ENCODE results near the gene NCF2.
"Not testable (repeated sequence)": the region's sequence is repeated elsewhere in the genome, so short reads cannot be mapped to it uniquely, and the experiment has no call there.

NCF2 gene

GRCh38 chr1:183622884-183623785, 32.9 kb upstream of the NCF2 start:
- peaks cover 16% of the 10 kb centered on the region for H3K4me1 Mint-ChIP-seq
- peak overlapping the region; percentile 66 to 70 for H3K27ac Mint-ChIP-seq
- H3K27me3 Mint-ChIP-seq = no peaks in the 10 kb centered on the region
- H3K4me3 Mint-ChIP-seq = no peak overlapping the region
- ATAC-seq = peak; percentile 98
- H3K9me3 Mint-ChIP-seq = no peaks in the 10 kb centered on the region
- peak; percentile 27 to 55 for DNase-seq

- H3K27me3 Mint-ChIP-seq = no peaks in the 10 kb centered on the region
- peak overlapping the region in 1 of 2 donors; percentile 40 for H3K27ac Mint-ChIP-seq
- no peaks in the 10 kb centered on the region for H3K9me3 Mint-ChIP-seq
- H3K4me1 Mint-ChIP-seq = peaks cover 15% of the 10 kb centered on the region
- DNase-seq = no peak
- no peak for ATAC-seq
- no peak overlapping the region for H3K4me3 Mint-ChIP-seq
Observed at GRCh38 chr1:183622013-183622412, 31.8 kb upstream of the NCF2 start.

- Mint-ChIP-seq H3K27me3 (no peaks in the 10 kb centered on the region), H3K27ac (peak overlapping the region in 1 of 2 donors; percentile 7), H3K9me3 (no peaks in the 10 kb centered on the region), H3K4me3 (no peak overlapping the region), H3K4me1 (peaks cover 15% of the 10 kb centered on the region)
- no peak for ATAC-seq
- no peak for DNase-seq
Observed at GRCh38 chr1:183620311-183620710, 30.1 kb upstream of the NCF2 start.

GRCh38 chr1:183619781-183620180, 29.5 kb upstream of the NCF2 start:
- Mint-ChIP-seq H3K27ac (no peak overlapping the region), H3K27me3 (no peaks in the 10 kb centered on the region), H3K4me1 (peaks cover 15% of the 10 kb centered on the region), H3K9me3 (no peaks in the 10 kb centered on the region), H3K4me3 (no peak overlapping the region)
- peak; percentile 57 for ATAC-seq
- no peak for DNase-seq

GRCh38 chr1:183618202-183618601, 27.9 kb upstream of the NCF2 start:
- not testable (repeated sequence) for H3K9me3 Mint-ChIP-seq, ATAC-seq, H3K4me3 Mint-ChIP-seq, H3K27me3 Mint-ChIP-seq, DNase-seq
- peak overlapping the region in 1 of 2 donors; percentile 32 for H3K27ac Mint-ChIP-seq
- peaks cover 11% of the 10 kb centered on the region for H3K4me1 Mint-ChIP-seq

- H3K4me3 Mint-ChIP-seq, H3K9me3 Mint-ChIP-seq, H3K4me1 Mint-ChIP-seq: not testable (repeated sequence)
Observed at GRCh38 chr1:183612975-183613374, 22.7 kb upstream of the NCF2 start.

GRCh38 chr1:183612407-183612806, 22.1 kb upstream of the NCF2 start:
- no peak for DNase-seq
- ATAC-seq = no peak
- Mint-ChIP-seq H3K27me3 (peaks cover 16% of the 10 kb centered on the region), H3K9me3 (no peaks in the 10 kb centered on the region), H3K4me3 (no peak overlapping the region), H3K27ac (no peak overlapping the region), H3K4me1 (no peaks in the 10 kb centered on the region)

More at GRCh38 chr1:183612975-183613374, 22.7 kb upstream of the NCF2 start:
- peaks cover 16% of the 10 kb centered on the region for H3K27me3 Mint-ChIP-seq
- H3K27ac Mint-ChIP-seq, DNase-seq, ATAC-seq: not testable (repeated sequence)

- ATAC-seq = no peak
- DNase-seq = no peak
- Mint-ChIP-seq H3K4me1 (no peaks in the 10 kb centered on the region), H3K4me3 (no peak overlapping the region), H3K27ac (no peak overlapping the region), H3K27me3 (peaks cover 16% of the 10 kb centered on the region), H3K9me3 (no peaks in the 10 kb centered on the region)
Observed at GRCh38 chr1:183611021-183611420, 20.8 kb upstream of the NCF2 start.

- Mint-ChIP-seq H3K27ac (no peak overlapping the region), H3K9me3 (no peaks in the 10 kb centered on the region), H3K4me3 (no peak overlapping the region), H3K27me3 (peaks cover 21% of the 10 kb centered on the region), H3K4me1 (no peaks in the 10 kb centered on the region)
- no peak for DNase-seq
- ATAC-seq = no peak
Observed at GRCh38 chr1:183609759-183610452, 19.6 kb upstream of the NCF2 start.

- peaks cover 5% of the 10 kb centered on the region for H3K4me1 Mint-ChIP-seq
- H3K27me3 Mint-ChIP-seq = peaks cover 27% of the 10 kb centered on the region
- ATAC-seq (peak; percentile 63), DNase-seq (no peak)
- peak overlapping the region in 1 of 2 donors; percentile 62 for H3K27ac Mint-ChIP-seq
- H3K4me3 Mint-ChIP-seq = no peak overlapping the region
- H3K9me3 Mint-ChIP-seq = no peaks in the 10 kb centered on the region
Observed at GRCh38 chr1:183609313-183609712, 19.1 kb upstream of the NCF2 start.

- peaks cover 40% of the 10 kb centered on the region for H3K27me3 Mint-ChIP-seq
- DNase-seq (no peak), ATAC-seq (no peak)
- H3K27ac Mint-ChIP-seq = peak overlapping the region in 1 of 2 donors; percentile 78
- H3K9me3 Mint-ChIP-seq = no peaks in the 10 kb centered on the region
- H3K4me1 Mint-ChIP-seq = peaks cover 11% of the 10 kb centered on the region
- H3K4me3 Mint-ChIP-seq = no peak overlapping the region
Observed at GRCh38 chr1:183607322-183607980, 17.2 kb upstream of the NCF2 start.

- ATAC-seq = no peak
- Mint-ChIP-seq H3K27ac (no peak overlapping the region), H3K4me1 (peaks cover 11% of the 10 kb centered on the region)
Observed at GRCh38 chr1:183605904-183606303, 15.6 kb upstream of the NCF2 start.

GRCh38 chr1:183604815-183605214, 14.6 kb upstream of the NCF2 start:
- peaks cover 11% of the 10 kb centered on the region for H3K4me1 Mint-ChIP-seq
- no peaks in the 10 kb centered on the region for H3K9me3 Mint-ChIP-seq
- no peak for DNase-seq
- peaks cover 32% of the 10 kb centered on the region for H3K27me3 Mint-ChIP-seq
- H3K4me3 Mint-ChIP-seq = no peak overlapping the region
- H3K27ac Mint-ChIP-seq = peak overlapping the region in 1 of 2 donors; percentile 35
- no peak for ATAC-seq

More at GRCh38 chr1:183605904-183606303, 15.6 kb upstream of the NCF2 start:
- Mint-ChIP-seq H3K27me3 (peaks cover 32% of the 10 kb centered on the region), H3K4me3 (no peak overlapping the region), H3K9me3 (no peaks in the 10 kb centered on the region)
- DNase-seq = no peak

- Mint-ChIP-seq H3K4me1 (peaks cover 11% of the 10 kb centered on the region), H3K27me3 (peaks cover 30% of the 10 kb centered on the region), H3K27ac (peak overlapping the region in 1 of 2 donors; percentile 36), H3K9me3 (no peaks in the 10 kb centered on the region), H3K4me3 (peak overlapping the region in 1 of 2 donors; percentile 14)
- ATAC-seq (peak; percentile 42), DNase-seq (no peak)
Observed at GRCh38 chr1:183604038-183604808, 14.0 kb upstream of the NCF2 start.

- Mint-ChIP-seq H3K9me3 (no peaks in the 10 kb centered on the region), H3K27ac (no peak overlapping the region), H3K4me3 (no peak overlapping the region), H3K4me1 (peaks cover 21% of the 10 kb centered on the region), H3K27me3 (peaks cover 24% of the 10 kb centered on the region)
- DNase-seq = no peak
- ATAC-seq = no peak
Observed at GRCh38 chr1:183602510-183602909, 12.3 kb upstream of the NCF2 start.

Data from stimulated activated naive CD8-positive, alpha-beta T cell treated with anti-CD3 and anti-CD28 coated beads, Interleukin-15, amount 100 ng/mL, for 72 hours (primary cell).